KMS-11 (cell line): ENCODE results near the gene NIPA2.

ENCODE experiments used
- H2AFZ ChIP-seq: fragments of 200-600 bp; sonication (generic); 2 replicates; pipeline ENCODE4 v1.6.1; 2016; ENCODE audit warnings: antibody characterized with exemption, mixed run types, low read depth
- H3K27ac ChIP-seq: fragments of 200-600 bp; sonication (generic); 2 replicates; pipeline ENCODE4 v1.6.1; 2016; ENCODE audit warnings: mild to moderate bottlenecking, mixed run types
- H3K27me3 ChIP-seq: fragments of 200-600 bp; sonication (generic); 2 replicates; pipeline ENCODE4 v1.6.1; 2017; ENCODE audit warnings: mild to moderate bottlenecking, low read depth, mixed run types, moderate library complexity; ENCODE audit not compliant: insufficient read depth
- H3K36me3 ChIP-seq: fragments of 200-600 bp; sonication (generic); 2 replicates; pipeline ENCODE4 v1.6.1; 2017; ENCODE audit warnings: mild to moderate bottlenecking, mixed run types; ENCODE audit not compliant: insufficient read depth
- H3K4me1 ChIP-seq: fragments of 200-600 bp; sonication (generic); 2 replicates; pipeline ENCODE4 v1.6.1; 2016; ENCODE audit warnings: mild to moderate bottlenecking, low read depth, mixed run types; ENCODE audit not compliant: poor library complexity, severe bottlenecking
- H3K4me2 ChIP-seq: fragments of 200-600 bp; sonication (generic); 2 replicates; pipeline ENCODE4 v1.7.0; 2016; ENCODE audit warnings: mild to moderate bottlenecking, mixed run types
- H3K4me3 ChIP-seq: fragments of 200-600 bp; sonication (generic); IDR thresholded peaks from 2 replicates; pipeline ENCODE4 v1.6.1; 2017; ENCODE audit warnings: low read depth, low read length, mixed read lengths; ENCODE audit not compliant: insufficient read depth
- H3K79me2 ChIP-seq: fragments of 200-600 bp; sonication (generic); 2 replicates; pipeline ENCODE4 v1.6.1; 2016; ENCODE audit warnings: low read depth, mixed run types; ENCODE audit not compliant: insufficient read depth
- H3K9ac ChIP-seq: fragments of 200-600 bp; sonication (generic); 2 replicates; pipeline ENCODE4 v1.6.1; 2016; ENCODE audit warnings: mild to moderate bottlenecking, mixed run types
- H4K20me1 ChIP-seq: fragments of 200-600 bp; sonication (generic); 2 replicates; pipeline ENCODE4 v1.6.1; 2016; ENCODE audit warnings: mild to moderate bottlenecking, mixed run types; ENCODE audit not compliant: insufficient read depth
- TF ChIP-seq, protein P1 (sequence below): fragments of 200-600 bp; sonication (generic); conservative IDR thresholded peaks from 2 replicates; pipeline ENCODE4 v1.6.1; 2017; ENCODE audit warnings: low read depth, mild to moderate bottlenecking, antibody characterized with exemption, low read length, moderate library complexity, mixed read lengths

The NIPA2 gene

DNA sequence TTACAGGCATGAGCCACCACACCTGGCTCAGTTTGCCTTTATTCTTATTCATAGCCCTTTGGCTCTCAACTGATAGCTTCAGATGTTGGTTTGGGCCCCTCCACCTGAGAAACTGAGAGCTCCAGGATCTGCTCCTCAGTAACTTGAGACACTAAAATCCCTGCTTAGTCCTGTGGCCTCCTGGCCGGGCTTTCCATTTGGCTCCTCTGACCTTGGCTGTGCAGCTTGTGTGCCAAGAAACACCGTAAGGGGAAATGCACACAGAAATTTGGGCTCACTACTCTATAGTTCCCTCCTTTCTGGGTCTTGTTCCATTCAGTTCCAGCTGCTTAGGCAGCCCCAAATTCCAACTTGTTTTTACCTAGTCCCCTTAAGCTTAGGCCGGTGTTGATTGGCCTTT, 24.9 kb downstream of the NIPA2 start:
- Histone ChIP-seq H3K27ac (no peak overlapping the region), H3K9ac (no peak overlapping the region), H2AFZ (no peak overlapping the region), H4K20me1 (no peaks in the 10 kb centered on the region), H3K27me3 (no peaks in the 10 kb centered on the region), H3K36me3 (no peaks in the 10 kb centered on the region; the same call in 1 of the 2 replicates), H3K4me2 (no peak overlapping the region), H3K4me1 (no peaks in the 10 kb centered on the region), H3K4me3 (no peak overlapping the region), H3K79me2 (no peaks in the 10 kb centered on the region)
- TF ChIP-seq, protein P1, sequence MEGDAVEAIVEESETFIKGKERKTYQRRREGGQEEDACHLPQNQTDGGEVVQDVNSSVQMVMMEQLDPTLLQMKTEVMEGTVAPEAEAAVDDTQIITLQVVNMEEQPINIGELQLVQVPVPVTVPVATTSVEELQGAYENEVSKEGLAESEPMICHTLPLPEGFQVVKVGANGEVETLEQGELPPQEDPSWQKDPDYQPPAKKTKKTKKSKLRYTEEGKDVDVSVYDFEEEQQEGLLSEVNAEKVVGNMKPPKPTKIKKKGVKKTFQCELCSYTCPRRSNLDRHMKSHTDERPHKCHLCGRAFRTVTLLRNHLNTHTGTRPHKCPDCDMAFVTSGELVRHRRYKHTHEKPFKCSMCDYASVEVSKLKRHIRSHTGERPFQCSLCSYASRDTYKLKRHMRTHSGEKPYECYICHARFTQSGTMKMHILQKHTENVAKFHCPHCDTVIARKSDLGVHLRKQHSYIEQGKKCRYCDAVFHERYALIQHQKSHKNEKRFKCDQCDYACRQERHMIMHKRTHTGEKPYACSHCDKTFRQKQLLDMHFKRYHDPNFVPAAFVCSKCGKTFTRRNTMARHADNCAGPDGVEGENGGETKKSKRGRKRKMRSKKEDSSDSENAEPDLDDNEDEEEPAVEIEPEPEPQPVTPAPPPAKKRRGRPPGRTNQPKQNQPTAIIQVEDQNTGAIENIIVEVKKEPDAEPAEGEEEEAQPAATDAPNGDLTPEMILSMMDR: no peak

DNA sequence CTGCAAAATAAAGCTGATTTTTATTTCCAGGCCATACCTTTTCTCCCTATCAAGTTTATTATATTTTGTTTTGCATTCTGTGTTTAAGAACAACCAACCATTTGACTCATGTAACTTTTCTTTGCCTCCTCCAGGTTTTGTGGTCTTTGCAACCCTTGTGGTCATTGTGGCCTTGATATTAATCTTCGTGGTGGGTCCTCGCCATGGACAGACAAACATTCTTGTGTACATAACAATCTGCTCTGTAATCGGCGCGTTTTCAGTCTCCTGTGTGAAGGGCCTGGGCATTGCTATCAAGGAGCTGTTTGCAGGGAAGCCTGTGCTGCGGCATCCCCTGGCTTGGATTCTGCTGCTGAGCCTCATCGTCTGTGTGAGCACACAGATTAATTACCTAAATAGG, 27.6 kb downstream of the NIPA2 start:
- Histone ChIP-seq H3K4me3 (no peak overlapping the region), H3K36me3 (no peaks in the 10 kb centered on the region; the same call in 1 of the 2 replicates), H4K20me1 (no peaks in the 10 kb centered on the region), H3K9ac (no peak overlapping the region), H3K4me1 (no peaks in the 10 kb centered on the region), H3K27me3 (no peaks in the 10 kb centered on the region), H2AFZ (no peak overlapping the region), H3K4me2 (no peak overlapping the region), H3K27ac (no peak overlapping the region), H3K79me2 (no peaks in the 10 kb centered on the region)
- TF ChIP-seq, protein P1: no peak

DNA sequence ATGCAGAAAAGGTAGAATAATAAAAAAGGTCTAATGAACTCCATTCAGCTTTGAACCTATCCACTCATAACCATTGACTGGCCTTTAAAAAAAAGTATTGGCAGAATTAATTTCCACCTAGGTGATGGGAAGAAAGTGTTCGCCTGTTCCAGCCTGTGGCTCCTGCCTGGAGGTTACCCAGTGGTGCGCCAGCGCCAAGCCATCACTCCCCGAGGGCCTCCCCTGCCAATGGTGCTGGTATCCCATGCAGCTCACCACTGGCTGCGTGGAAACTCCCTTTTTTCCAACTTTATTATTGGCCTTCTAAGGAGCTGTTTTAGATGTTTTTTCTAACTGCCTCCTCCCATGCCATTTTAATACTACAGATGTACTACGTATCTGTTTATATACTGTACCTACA, 29.4 kb downstream of the NIPA2 start:
- Histone ChIP-seq H3K27me3 (no peaks in the 10 kb centered on the region), H3K79me2 (no peaks in the 10 kb centered on the region), H3K4me2 (no peak overlapping the region), H3K9ac (no peak overlapping the region), H2AFZ (no peak overlapping the region), H3K4me1 (no peaks in the 10 kb centered on the region), H4K20me1 (no peaks in the 10 kb centered on the region), H3K27ac (no peak overlapping the region), H3K36me3 (no peaks in the 10 kb centered on the region; the same call in 1 of the 2 replicates), H3K4me3 (no peak overlapping the region)
- TF ChIP-seq, protein P1: no peak

DNA sequence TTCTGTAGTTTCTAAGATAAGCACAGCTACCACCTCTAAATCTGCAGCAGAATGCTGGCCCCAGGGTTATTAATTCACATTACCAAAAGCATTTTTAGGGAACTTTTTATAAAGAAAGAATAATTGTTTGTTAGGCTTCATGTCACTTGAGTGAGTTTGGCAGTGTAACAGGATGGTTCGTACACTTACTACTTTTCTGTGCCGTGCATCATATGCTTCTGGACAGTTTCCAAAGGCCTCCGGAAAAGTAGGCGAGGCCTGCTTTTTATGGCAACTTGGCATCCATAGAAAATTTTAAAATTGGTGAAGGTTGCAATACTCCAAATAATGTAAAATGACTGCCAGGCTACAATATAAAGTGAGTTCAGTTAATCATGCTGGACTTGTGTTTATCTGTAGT, 30.0 kb downstream of the NIPA2 start:
- Histone ChIP-seq H3K27me3 (no peaks in the 10 kb centered on the region), H3K79me2 (no peaks in the 10 kb centered on the region), H3K27ac (no peak overlapping the region), H3K36me3 (no peaks in the 10 kb centered on the region; the same call in 1 of the 2 replicates), H3K9ac (no peak overlapping the region), H3K4me3 (no peak overlapping the region), H2AFZ (no peak overlapping the region), H3K4me2 (no peak overlapping the region), H4K20me1 (no peaks in the 10 kb centered on the region), H3K4me1 (no peaks in the 10 kb centered on the region)
- TF ChIP-seq, protein P1: no peak

DNA sequence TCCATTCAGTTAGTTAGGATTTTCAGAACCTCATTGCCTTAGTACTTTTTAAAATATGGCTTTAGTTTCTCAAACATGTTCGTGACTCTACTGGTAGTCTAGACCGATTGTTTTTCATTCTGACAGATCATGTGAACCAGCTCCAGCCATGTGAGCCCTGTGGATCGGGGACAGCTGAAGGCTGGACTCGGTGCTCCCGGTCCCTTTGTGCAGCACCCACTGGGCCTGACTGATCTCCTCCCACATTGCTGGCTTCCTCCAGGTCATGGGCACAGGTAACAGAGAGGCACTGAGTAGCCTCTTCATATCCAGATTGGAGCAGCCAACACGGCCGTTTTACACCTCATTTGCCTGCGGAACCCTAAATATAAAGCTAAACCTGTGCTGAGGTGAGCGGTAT, 30.5 kb downstream of the NIPA2 start:
- Histone ChIP-seq H3K27ac (no peak overlapping the region), H3K4me3 (no peak overlapping the region), H3K4me1 (no peaks in the 10 kb centered on the region), H3K36me3 (no peaks in the 10 kb centered on the region; the same call in 1 of the 2 replicates), H3K4me2 (no peak overlapping the region), H3K27me3 (no peaks in the 10 kb centered on the region), H4K20me1 (no peaks in the 10 kb centered on the region), H3K79me2 (no peaks in the 10 kb centered on the region), H3K9ac (no peak overlapping the region), H2AFZ (no peak overlapping the region)
- TF ChIP-seq, protein P1: no peak
